Esophagus squamous epithelium (tissue), 5 donors: Measurements from ENCODE around the gene HPD. TPM values are rescaled to one million over a fixed set of nuclear protein-coding genes. Genes with fewer than 3 reads are reported as not detected.

Experiments
- DNase-seq: peaks from one replicate; lab custom pipeline; 2025; lab: John Stamatoyannopoulos, UW
- H3K27ac ChIP-seq, 4 donors: fragments of 200-600 bp; sonication (generic); one replicate each; pipeline ENCODE4 v1.5.1; 2016 to 2019; ENCODE audit warnings: mild to moderate bottlenecking in 1 of 4
- H3K27me3 ChIP-seq, 4 donors: fragments of 200-600 bp; sonication (generic); 1 replicate in 3 of 4; 2 replicates in 1 of 4; pipeline versions ENCODE4 v1.5.1 to v1.6.0; 2017 to 2021; ENCODE audit warnings: antibody characterized with exemption in 1 of 4
- H3K36me3 ChIP-seq, 3 donors: fragments of 200-600 bp; sonication (generic); one replicate each; pipeline ENCODE4 v1.5.1; 2016 to 2019
- H3K4me1 ChIP-seq, 3 donors: fragments of 200-600 bp; sonication (generic); one replicate each; pipeline ENCODE4 v1.5.1; 2017 to 2019
- H3K4me3 ChIP-seq, 4 donors: fragments of 200-600 bp; sonication (generic); 1 replicate in 3 of 4; 2 replicates in 1 of 4; pipeline ENCODE4 v1.5.1; 2016 to 2019; ENCODE audit warnings: mild to moderate bottlenecking in 2 of 4, moderate library complexity in 1 of 4
- H3K9me3 ChIP-seq, 3 donors: fragments of 200-600 bp; sonication (generic); one replicate each; pipeline ENCODE4 v1.5.1; 2016 to 2019
- POLR2A ChIP-seq, 4 donors: fragments of 450-650 bp; IDR thresholded peaks; one replicate each; pipeline ENCODE4 v1.6.1; 2017; ENCODE audit warnings: antibody characterized with exemption in 4 of 4, mild to moderate bottlenecking in 4 of 4, moderate library complexity in 3 of 4
- WGBS, 2 donors: methylation state at CpG; one replicate each; pipeline ENCODE4 v1.1.5; 2018; 5-methylcytosine and 5-hydroxymethylcytosine counted together
- intact Hi-C: fragments of 100-400 bp; cut with DNase I; formaldehyde crosslinking; loops from one replicate; pipeline ENCODE4 v1.15.0; 2022
- total RNA-seq, 4 donors: library from RNA; depleted of rRNA; stranded (reverse); fragments of >200 nt; gene quantifications; one replicate each; pipeline ENCODE4 v1.1.0, GENCODE V29; 2016
- TF ChIP-seq, protein P1 (sequence below), 6 experiments: fragments of 450-650 bp in 4 of 6; fragments of 200-600 bp in 2 of 6; sonication (generic) in 2 of 6; IDR thresholded peaks; one replicate each; pipeline ENCODE4 v1.5.1; 2016 to 2019; ENCODE audit warnings: antibody characterized with exemption in 6 of 6, mild to moderate bottlenecking in 4 of 6, moderate library complexity in 4 of 6
- donor health status: DM: yes; HTN: yes; CAD: no.

Gene HPD
- total RNA-seq, 4 donors from 2014 or later: 1.3 TPM; not detected in 3

DNA sequence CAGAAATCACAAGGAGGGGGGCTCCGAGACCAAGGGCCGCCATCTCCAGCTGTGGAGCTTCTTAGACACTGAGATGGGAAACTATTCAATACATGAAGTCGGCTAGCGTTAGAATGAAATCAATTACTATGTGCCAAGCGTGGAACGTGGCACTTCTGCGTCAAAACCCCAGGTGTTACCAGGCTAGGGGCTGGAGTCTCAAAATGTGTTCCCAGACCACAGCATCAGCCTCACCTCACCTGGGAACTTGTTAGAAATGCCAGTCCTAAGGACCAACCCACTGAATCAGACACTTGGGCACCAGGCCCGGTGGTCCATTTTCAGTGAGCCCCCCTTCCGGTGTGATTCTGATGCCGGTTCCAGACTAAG lies 59.9 kb downstream of the HPD start:
- no peaks in the 10 kb centered on the region for H3K9me3 ChIP-seq
- peaks cover 47 to 73% (median 53%) of the 10 kb centered on the region in 3 donors for H3K4me1 ChIP-seq
- H3K36me3 ChIP-seq: peaks cover 8 to 14% (median 8%) of the 10 kb centered on the region in 3 donors
- H3K27ac ChIP-seq: peak overlapping the region; percentile 100
- peak overlapping the region; percentile 75 to 91 (median 86) for H3K4me3 ChIP-seq
- intact Hi-C loops: no loop called here
- H3K27me3 ChIP-seq: no peaks in the 10 kb centered on the region
- 48 to 62% methylated on average over 10 of the region's 10 CpGs for WGBS, 2 donors
- DNase-seq: no peak
- TF ChIP-seq POLR2A (IDR thresholded peaks at IDR 0.05): no peak
- TF ChIP-seq, protein P1, sequence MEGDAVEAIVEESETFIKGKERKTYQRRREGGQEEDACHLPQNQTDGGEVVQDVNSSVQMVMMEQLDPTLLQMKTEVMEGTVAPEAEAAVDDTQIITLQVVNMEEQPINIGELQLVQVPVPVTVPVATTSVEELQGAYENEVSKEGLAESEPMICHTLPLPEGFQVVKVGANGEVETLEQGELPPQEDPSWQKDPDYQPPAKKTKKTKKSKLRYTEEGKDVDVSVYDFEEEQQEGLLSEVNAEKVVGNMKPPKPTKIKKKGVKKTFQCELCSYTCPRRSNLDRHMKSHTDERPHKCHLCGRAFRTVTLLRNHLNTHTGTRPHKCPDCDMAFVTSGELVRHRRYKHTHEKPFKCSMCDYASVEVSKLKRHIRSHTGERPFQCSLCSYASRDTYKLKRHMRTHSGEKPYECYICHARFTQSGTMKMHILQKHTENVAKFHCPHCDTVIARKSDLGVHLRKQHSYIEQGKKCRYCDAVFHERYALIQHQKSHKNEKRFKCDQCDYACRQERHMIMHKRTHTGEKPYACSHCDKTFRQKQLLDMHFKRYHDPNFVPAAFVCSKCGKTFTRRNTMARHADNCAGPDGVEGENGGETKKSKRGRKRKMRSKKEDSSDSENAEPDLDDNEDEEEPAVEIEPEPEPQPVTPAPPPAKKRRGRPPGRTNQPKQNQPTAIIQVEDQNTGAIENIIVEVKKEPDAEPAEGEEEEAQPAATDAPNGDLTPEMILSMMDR (IDR thresholded peaks at IDR 0.05): no peak

DNA sequence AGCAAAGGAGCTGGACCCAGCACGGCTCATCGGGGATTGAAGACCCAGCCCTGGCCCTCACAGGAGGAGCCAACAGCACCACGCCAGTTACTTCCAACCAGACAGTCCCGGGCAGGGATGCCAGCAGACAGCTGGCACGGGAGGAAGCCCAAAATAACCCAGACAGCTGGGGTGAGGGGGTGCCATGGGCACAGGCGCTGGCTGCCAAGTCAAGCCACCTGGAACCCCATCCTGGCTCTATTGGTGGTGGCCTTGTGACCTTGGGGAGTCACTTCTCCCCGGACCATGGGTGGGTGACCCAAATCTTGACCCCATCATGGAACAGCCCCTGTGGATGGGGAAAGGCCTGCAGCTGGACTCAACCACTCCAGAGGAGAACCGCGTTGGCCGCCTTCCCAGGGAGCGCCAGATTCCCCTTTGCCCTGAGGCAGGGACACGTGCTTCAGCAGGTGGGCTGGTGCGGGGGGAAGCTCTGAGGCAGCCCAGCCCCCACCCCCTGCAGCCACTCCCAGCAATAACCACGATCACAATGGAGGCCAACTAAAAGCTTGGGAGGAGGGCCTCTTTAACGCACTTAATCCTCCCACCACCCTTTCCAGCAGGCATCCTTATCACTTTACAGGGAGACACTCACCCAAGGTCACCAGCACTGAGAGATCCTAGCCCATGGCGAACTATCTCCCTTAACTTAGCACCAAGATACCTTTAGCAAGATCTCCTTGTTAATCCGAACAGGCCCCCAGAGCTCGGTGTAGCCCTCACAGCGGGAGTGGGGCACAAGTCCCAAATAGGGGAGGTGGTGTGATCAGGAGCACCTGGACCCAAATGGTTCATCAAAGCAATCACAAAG lies 60.5 kb downstream of the HPD start:
- TF ChIP-seq, protein P1 (IDR thresholded peaks at IDR 0.05): no peak
- no peak for TF ChIP-seq POLR2A (IDR thresholded peaks at IDR 0.05)
- H3K9me3 ChIP-seq: no peaks in the 10 kb centered on the region
- no peaks in the 10 kb centered on the region for H3K27me3 ChIP-seq
- peak overlapping the region; percentile 100 for H3K27ac ChIP-seq
- peak overlapping the region; percentile 75 to 91 (median 86) for H3K4me3 ChIP-seq
- peaks cover 8 to 14% (median 8%) of the 10 kb centered on the region in 3 donors for H3K36me3 ChIP-seq
- 12 to 23% methylated on average over 7 to 8 of the region's 19 CpGs for WGBS, 2 donors
- intact Hi-C loops: no loop called here
- H3K4me1 ChIP-seq: peaks cover 48 to 79% (median 59%) of the 10 kb centered on the region in 3 donors
- DNase-seq: no peak

DNA sequence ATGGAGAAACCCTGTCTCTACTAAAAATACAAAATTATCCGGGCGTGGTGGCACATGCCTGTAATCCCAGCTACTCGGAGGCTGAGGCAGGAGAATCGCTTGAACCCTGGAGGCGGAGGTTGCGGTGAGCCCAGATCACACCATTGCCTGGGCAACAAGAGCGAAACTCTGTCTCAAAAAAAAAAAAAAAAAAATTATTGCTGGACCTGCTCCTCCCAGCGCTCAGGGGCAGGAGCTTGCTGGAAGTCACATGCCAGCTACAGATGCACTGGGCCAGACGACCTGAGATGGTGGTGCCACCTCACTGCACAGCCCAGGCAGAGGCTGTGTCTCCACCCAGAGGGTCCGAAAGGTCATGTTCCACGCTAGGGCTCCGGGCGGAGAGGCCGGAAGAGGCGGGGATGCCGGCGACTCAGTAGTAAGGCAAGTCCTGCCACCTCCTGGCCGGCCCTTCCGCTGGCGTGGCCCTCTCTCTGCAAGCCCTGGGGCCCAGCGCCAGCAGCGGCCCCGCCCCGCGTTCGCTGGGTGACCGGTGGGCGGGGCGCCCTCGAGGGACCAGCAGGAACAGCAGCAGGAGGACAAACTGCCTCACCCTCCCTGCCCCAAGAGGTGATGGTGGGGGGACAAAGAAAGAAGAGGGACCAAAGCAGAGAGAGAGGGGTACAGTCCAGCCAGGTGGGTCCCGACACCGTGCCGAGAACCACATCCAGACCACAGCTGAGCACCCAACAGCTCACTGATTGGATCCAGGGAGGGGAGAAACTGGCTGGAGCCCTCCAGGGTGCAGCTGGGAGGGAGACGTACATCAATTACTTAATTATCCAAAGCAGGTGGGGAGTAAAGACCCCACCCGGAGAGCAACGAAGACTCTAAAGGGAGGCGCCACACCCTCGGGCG lies 61.6 kb downstream of the HPD start:
- no peaks in the 10 kb centered on the region for H3K27me3 ChIP-seq
- H3K4me3 ChIP-seq: peak overlapping the region; percentile 75 to 91 (median 86)
- intact Hi-C loops: no loop called here
- no peaks in the 10 kb centered on the region for H3K9me3 ChIP-seq
- peaks cover 48 to 87% (median 60%) of the 10 kb centered on the region in 3 donors for H3K4me1 ChIP-seq
- peaks cover 8 to 14% (median 8%) of the 10 kb centered on the region in 3 donors for H3K36me3 ChIP-seq
- TF ChIP-seq, protein P1 (IDR thresholded peaks at IDR 0.05): peak in 5 of 6 experiments; percentile 18 to 49 (median 30)
- TF ChIP-seq POLR2A (IDR thresholded peaks at IDR 0.05): peak in 1 of 4 donors; percentile 51
- no peak for DNase-seq
- H3K27ac ChIP-seq: peak overlapping the region; percentile 100
- WGBS, 2 donors: 20 to 28% methylated on average over 17 to 20 of the region's 39 CpGs

DNA sequence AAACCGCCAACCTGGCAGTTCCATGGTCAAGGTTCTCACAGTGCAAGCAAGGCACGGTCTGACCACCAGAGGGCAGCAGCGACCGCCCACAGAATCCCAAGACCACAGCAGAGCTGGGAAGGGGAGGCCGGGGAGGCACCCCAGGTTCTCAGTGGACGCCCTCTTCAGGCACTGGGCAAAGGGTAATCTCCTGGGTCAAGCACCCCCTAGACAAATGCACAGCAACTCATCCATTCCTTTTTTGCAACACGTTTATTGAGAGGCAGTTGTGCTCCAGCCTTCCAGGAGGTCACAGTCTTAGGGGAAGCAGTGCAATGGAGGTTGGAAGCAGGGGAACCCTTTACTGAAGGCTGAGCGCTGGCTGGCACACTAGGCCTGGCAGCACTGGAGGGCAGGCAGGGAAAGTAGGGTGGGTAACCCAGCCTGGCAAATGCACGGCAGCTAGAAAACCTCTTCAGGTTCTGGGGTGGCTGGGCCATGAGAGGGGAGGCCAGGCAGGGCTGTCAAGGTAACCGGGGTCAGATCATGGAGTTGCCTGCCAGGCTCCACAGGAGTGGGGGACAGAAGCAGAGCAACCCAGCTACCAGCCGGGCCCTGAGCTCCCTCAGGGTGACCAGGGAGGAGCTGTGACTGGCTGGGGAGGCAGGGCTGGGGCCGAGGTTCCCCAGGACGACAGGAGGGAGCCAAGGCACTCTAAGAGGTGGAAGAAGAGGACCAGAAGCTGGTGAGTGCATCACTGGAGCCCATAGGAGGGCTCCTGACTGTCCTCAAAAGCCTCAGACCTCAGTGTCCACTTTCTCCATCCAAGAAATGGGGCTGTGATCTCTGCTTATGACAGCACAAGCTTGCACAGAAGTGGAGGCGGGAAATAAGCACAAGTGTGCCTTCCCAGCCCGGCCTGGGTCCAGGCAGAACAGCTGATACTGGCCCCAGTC lies 63.4 kb downstream of the HPD start:
- no peak for DNase-seq
- TF ChIP-seq, protein P1 (IDR thresholded peaks at IDR 0.05): peak; percentile 97 to 99 (median 98)
- peak in 1 of 4 donors; percentile 15 for TF ChIP-seq POLR2A (IDR thresholded peaks at IDR 0.05)
- Histone ChIP-seq H3K4me3 (peak overlapping the region in 3 of 4 donors; percentile 18 to 69 (median 56)), H3K4me1 (peaks cover 48 to 86% (median 60%) of the 10 kb centered on the region in 3 donors), H3K27me3 (no peaks in the 10 kb centered on the region), H3K36me3 (peaks cover 8 to 14% (median 8%) of the 10 kb centered on the region in 3 donors), H3K9me3 (no peaks in the 10 kb centered on the region), H3K27ac (peak overlapping the region; percentile 100)
- 49 to 56% methylated on average over 6 to 9 of the region's 15 CpGs for WGBS, 2 donors
- intact Hi-C loops: no loop called here
